ENCODE results near the gene PLXDC2. TPM values are rescaled to one million over a fixed set of nuclear protein-coding genes. Genes with fewer than 3 reads are reported as not detected.

Gene PLXDC2
- total RNA-seq, 2 donors from 2014 or later, result 19.5 to 26.4 TPM

DNA sequence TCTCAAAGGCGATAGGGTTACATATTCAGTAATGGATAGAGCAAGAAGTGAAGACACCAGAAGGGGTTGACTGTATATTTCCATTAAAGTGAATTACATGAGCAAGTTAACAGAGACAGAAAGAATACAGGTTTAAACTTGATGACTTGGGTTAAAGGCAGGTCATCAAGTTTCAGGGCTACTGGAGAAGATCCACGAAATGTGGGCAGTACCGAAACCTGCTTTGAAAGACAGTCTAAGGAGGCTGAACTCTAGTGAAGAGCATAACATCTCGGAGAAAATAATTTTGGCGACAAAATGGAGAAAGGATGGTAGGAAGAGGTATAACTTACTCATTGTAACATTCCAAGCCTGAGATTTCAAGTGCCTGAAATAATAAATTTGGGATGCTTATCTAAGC, 26.6 kb upstream of the PLXDC2 start:
- Histone ChIP-seq H3K9ac (ENCODE audit: extremely low read depth, low read length, poor library complexity, severe bottlenecking) (no peak overlapping the region), H3K27me3 (ENCODE audit: control insufficient read depth, insufficient read depth, low read length, poor library complexity, severe bottlenecking) (no peaks in the 10 kb centered on the region), H3K4me1 (ENCODE audit: control insufficient read depth, insufficient read depth, low read length) (no peaks in the 10 kb centered on the region), H3K27ac (ENCODE audit: low read depth, low read length) (no peak overlapping the region), H3K9me3 (ENCODE audit: control insufficient read depth, low read length) (no peaks in the 10 kb centered on the region), H3K36me3 (ENCODE audit: control insufficient read depth, insufficient read depth, low read length) (no peaks in the 10 kb centered on the region), H3K4me3 (ENCODE audit: low read length) (no peak overlapping the region)
- WGBS, 2 experiments (ENCODE audit: insufficient coverage in 1 of 2, insufficient read length in 1 of 2), result 93 to 100% methylated on average over 5 of the region's 5 CpGs
- no peak overlapping the region for H3K4me3 Mint-ChIP-seq
- no peaks in the 10 kb centered on the region for H3K36me3 Mint-ChIP-seq (ENCODE audit: low read depth)
- H3K4me1 Mint-ChIP-seq, result no peaks in the 10 kb centered on the region
- H3K27ac Mint-ChIP-seq, result no peak overlapping the region
- H3K27me3 Mint-ChIP-seq (ENCODE audit: insufficient read depth), result no peaks in the 10 kb centered on the region
- TF ChIP-seq, protein P1, sequence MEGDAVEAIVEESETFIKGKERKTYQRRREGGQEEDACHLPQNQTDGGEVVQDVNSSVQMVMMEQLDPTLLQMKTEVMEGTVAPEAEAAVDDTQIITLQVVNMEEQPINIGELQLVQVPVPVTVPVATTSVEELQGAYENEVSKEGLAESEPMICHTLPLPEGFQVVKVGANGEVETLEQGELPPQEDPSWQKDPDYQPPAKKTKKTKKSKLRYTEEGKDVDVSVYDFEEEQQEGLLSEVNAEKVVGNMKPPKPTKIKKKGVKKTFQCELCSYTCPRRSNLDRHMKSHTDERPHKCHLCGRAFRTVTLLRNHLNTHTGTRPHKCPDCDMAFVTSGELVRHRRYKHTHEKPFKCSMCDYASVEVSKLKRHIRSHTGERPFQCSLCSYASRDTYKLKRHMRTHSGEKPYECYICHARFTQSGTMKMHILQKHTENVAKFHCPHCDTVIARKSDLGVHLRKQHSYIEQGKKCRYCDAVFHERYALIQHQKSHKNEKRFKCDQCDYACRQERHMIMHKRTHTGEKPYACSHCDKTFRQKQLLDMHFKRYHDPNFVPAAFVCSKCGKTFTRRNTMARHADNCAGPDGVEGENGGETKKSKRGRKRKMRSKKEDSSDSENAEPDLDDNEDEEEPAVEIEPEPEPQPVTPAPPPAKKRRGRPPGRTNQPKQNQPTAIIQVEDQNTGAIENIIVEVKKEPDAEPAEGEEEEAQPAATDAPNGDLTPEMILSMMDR (conservative IDR thresholded peaks at IDR 0.05), result no peak
- H3K9me3 Mint-ChIP-seq, result no peaks in the 10 kb centered on the region
- no peak for DNase-seq

DNA sequence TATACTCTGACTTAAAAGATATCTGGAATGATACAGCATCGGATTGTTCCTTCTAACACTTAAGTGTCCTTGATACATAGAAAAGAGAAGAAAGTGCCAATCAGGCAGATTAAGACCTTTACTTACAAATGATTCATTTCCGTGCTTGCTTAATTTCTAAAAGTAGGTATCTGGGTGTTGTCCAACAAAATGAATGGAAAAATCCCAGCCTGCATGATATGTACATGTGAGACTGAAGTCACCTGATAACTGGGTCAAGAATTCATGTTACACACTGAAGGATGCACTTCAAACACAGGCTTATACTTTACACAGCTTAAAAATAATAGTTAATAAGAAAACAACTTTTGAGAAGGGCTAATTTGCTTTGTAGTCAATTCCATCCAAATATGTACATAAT, 25.2 kb upstream of the PLXDC2 start:
- H3K27ac Mint-ChIP-seq, result no peak overlapping the region
- DNase-seq, result no peak
- TF ChIP-seq, protein P1 (conservative IDR thresholded peaks at IDR 0.05), result no peak
- WGBS, 2 experiments (ENCODE audit: insufficient coverage in 1 of 2, insufficient read length in 1 of 2), result 89 to 100% methylated on average over 1 to 2 of the region's 2 CpGs
- no peaks in the 10 kb centered on the region for H3K27me3 Mint-ChIP-seq (ENCODE audit: insufficient read depth)
- H3K36me3 ChIP-seq (ENCODE audit: control insufficient read depth, insufficient read depth, low read length), result no peaks in the 10 kb centered on the region
- no peaks in the 10 kb centered on the region for H3K4me1 Mint-ChIP-seq
- no peak overlapping the region for H3K9ac ChIP-seq (ENCODE audit: extremely low read depth, low read length, poor library complexity, severe bottlenecking)
- no peaks in the 10 kb centered on the region for H3K9me3 Mint-ChIP-seq
- no peaks in the 10 kb centered on the region for H3K4me1 ChIP-seq (ENCODE audit: control insufficient read depth, insufficient read depth, low read length)
- no peak overlapping the region for H3K4me3 Mint-ChIP-seq
- no peaks in the 10 kb centered on the region for H3K9me3 ChIP-seq (ENCODE audit: control insufficient read depth, low read length)
- no peaks in the 10 kb centered on the region for H3K27me3 ChIP-seq (ENCODE audit: control insufficient read depth, insufficient read depth, low read length, poor library complexity, severe bottlenecking)
- H3K36me3 Mint-ChIP-seq (ENCODE audit: low read depth), result no peaks in the 10 kb centered on the region
- no peak overlapping the region for H3K27ac ChIP-seq (ENCODE audit: low read depth, low read length)
- H3K4me3 ChIP-seq (ENCODE audit: low read length), result no peak overlapping the region

DNA sequence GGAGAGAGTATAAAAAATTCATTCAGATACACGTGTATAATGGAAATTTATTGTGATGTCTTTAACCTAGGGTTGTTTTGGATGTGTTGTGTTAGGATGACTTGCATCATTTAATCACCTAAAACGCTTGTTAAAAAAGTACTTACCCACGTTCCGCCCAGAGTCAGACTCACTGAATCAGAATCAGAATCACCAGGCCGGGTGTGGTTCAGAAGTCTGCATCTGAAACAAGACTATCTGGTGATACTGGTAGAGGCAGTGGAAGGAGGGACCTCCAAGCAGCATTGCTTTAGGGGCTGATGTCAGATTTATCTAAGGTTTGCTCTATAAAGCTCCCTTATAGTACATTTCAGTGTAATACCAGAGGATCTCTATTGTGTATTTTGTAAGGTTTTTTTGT, 20.5 kb upstream of the PLXDC2 start:
- DNase-seq, result no peak
- Mint-ChIP-seq H3K36me3 (ENCODE audit: low read depth) (no peaks in the 10 kb centered on the region), H3K9me3 (peaks cover 8% of the 10 kb centered on the region), H3K4me3 (no peak overlapping the region), H3K27me3 (ENCODE audit: insufficient read depth) (no peaks in the 10 kb centered on the region), H3K27ac (no peak overlapping the region), H3K4me1 (no peaks in the 10 kb centered on the region)
- Histone ChIP-seq H3K4me3 (ENCODE audit: low read length) (no peak overlapping the region), H3K27me3 (ENCODE audit: control insufficient read depth, insufficient read depth, low read length, poor library complexity, severe bottlenecking) (no peaks in the 10 kb centered on the region), H3K9me3 (ENCODE audit: control insufficient read depth, low read length) (no peaks in the 10 kb centered on the region), H3K9ac (ENCODE audit: extremely low read depth, low read length, poor library complexity, severe bottlenecking) (no peak overlapping the region), H3K4me1 (ENCODE audit: control insufficient read depth, insufficient read depth, low read length) (no peaks in the 10 kb centered on the region), H3K27ac (ENCODE audit: low read depth, low read length) (no peak overlapping the region), H3K36me3 (ENCODE audit: control insufficient read depth, insufficient read depth, low read length) (no peaks in the 10 kb centered on the region)
- TF ChIP-seq, protein P1 (conservative IDR thresholded peaks at IDR 0.05), result no peak
- 91 to 100% methylated on average over 1 to 5 of the region's 5 CpGs for WGBS, 2 experiments (ENCODE audit: insufficient coverage in 1 of 2, insufficient read length in 1 of 2)
